WTC11 (cell line): ENCODE results near the gene GJA5. TPM values are rescaled to one million over a fixed set of nuclear protein-coding genes. Genes with fewer than 3 reads are reported as not detected.

Source experiments
- ATAC-seq: fragments of 200-7000 bp; cut with Tn5 transposase; 2 replicates; pipeline ENCODE4 v1.10.0; 2021; ENCODE audit warnings: mild to moderate bottlenecking, moderate library complexity
- CTCF ChIA-PET: fragments of 300-600 bp; sonication (Branson Sonifier 250); formaldehyde crosslinking; loops from one replicate; lab custom pipeline; 2021; ENCODE audit warnings: antibody characterized with exemption; lab: Charles Lee
- POLR2A ChIA-PET: fragments of 350-600 bp; sonication (Branson Sonifier 250); formaldehyde crosslinking; loops from one replicate; lab custom pipeline; 2021; ENCODE audit warnings: antibody characterized with exemption; lab: Charles Lee
- DNase-seq: peaks from one replicate; pipeline ENCODE4 v3.0.0; 2021; ENCODE audit warnings: low spot score
- H3K27ac Mint-ChIP-seq: 2 replicates; pipeline ENCODE4 v1.8.0; 2021; ENCODE audit warnings: mixed read lengths
- H3K27me3 Mint-ChIP-seq: 2 replicates; pipeline ENCODE4 v1.8.0; 2021; ENCODE audit warnings: low read depth, mild to moderate bottlenecking, moderate library complexity, mixed read lengths
- H3K36me3 Mint-ChIP-seq: 2 replicates; pipeline ENCODE4 v1.8.0; 2021; ENCODE audit warnings: mixed read lengths
- H3K4me1 Mint-ChIP-seq: 2 replicates; pipeline ENCODE4 v1.8.0; 2022; ENCODE audit warnings: mixed read lengths
- H3K4me3 Mint-ChIP-seq: 2 replicates; pipeline ENCODE4 v1.8.0; 2021; ENCODE audit warnings: mild to moderate bottlenecking, moderate library complexity, mixed read lengths
- H3K9me3 Mint-ChIP-seq: 2 replicates; pipeline ENCODE4 v1.8.0; 2021; ENCODE audit warnings: mixed read lengths
- FOXK1 ChIP-seq: sonication (generic); formaldehyde crosslinking; IDR thresholded peaks from 2 replicates; pipeline ENCODE4 v1.8.0; 2022; ENCODE audit warnings: mild to moderate bottlenecking, moderate library complexity, missing genetic modification reagents
- GTF2I ChIP-seq: fragments of 250-450 bp; sonication (Bioruptor Pico); conservative IDR thresholded peaks from 2 replicates; pipeline ENCODE4 v1.4.0; 2021; ENCODE audit warnings: mild to moderate bottlenecking
- HMGA2 ChIP-seq: fragments of 250-450 bp; sonication (Bioruptor Pico); IDR thresholded peaks from 2 replicates; pipeline ENCODE4 v1.4.0; 2021; ENCODE audit warnings: mild to moderate bottlenecking, moderate library complexity
- JUN ChIP-seq: sonication (generic); formaldehyde crosslinking; IDR thresholded peaks from 2 replicates; pipeline ENCODE4 v1.8.0; 2023; ENCODE audit warnings: mild to moderate bottlenecking, missing genetic modification reagents
- KAT7 ChIP-seq: sonication (generic); formaldehyde crosslinking; IDR thresholded peaks from 2 replicates; pipeline ENCODE4 v1.8.1; 2023; ENCODE audit warnings: missing genetic modification reagents, mild to moderate bottlenecking, borderline replicate concordance
- MXD4 ChIP-seq: fragments of 250-450 bp; sonication (Bioruptor Pico); IDR thresholded peaks from 2 replicates; pipeline ENCODE4 v1.8.0; 2021; ENCODE audit warnings: mild to moderate bottlenecking, moderate library complexity, borderline replicate concordance
- MYBL2 ChIP-seq: sonication (generic); formaldehyde crosslinking; IDR thresholded peaks from 2 replicates; pipeline ENCODE4 v1.8.1; 2023; ENCODE audit warnings: mild to moderate bottlenecking, moderate library complexity, missing genetic modification reagents
- NFYB ChIP-seq: sonication (generic); formaldehyde crosslinking; conservative IDR thresholded peaks from 2 replicates; pipeline ENCODE4 v1.8.0; 2022; ENCODE audit warnings: low read depth, missing genetic modification reagents
- NR3C1 ChIP-seq: sonication (generic); formaldehyde crosslinking; conservative IDR thresholded peaks from 2 replicates; pipeline ENCODE4 v1.8.1; 2023; ENCODE audit warnings: low read depth, mild to moderate bottlenecking, missing genetic modification reagents
- SMAD3 ChIP-seq: sonication (generic); formaldehyde crosslinking; IDR thresholded peaks from 2 replicates; pipeline ENCODE4 v1.8.0; 2022; ENCODE audit warnings: missing genetic modification reagents, mild to moderate bottlenecking, borderline replicate concordance
- SOX15 ChIP-seq: fragments of 250-450 bp; sonication (Bioruptor Pico); IDR thresholded peaks from 2 replicates; pipeline ENCODE4 v1.9.0; 2021; ENCODE audit warnings: mild to moderate bottlenecking
- TCF7 ChIP-seq: sonication (generic); formaldehyde crosslinking; IDR thresholded peaks from 2 replicates; pipeline ENCODE4 v1.8.0; 2022; ENCODE audit warnings: mild to moderate bottlenecking, low read depth, missing genetic modification reagents, moderate library complexity
- TEAD4 ChIP-seq: sonication (generic); formaldehyde crosslinking; IDR thresholded peaks from 2 replicates; pipeline ENCODE4 v1.8.0; 2022; ENCODE audit warnings: mild to moderate bottlenecking, missing genetic modification reagents
- ZNF232 ChIP-seq: sonication (generic); formaldehyde crosslinking; IDR thresholded peaks from 2 replicates; pipeline ENCODE4 v1.8.0; 2022; ENCODE audit warnings: mild to moderate bottlenecking, missing genetic modification reagents
- total RNA-seq: library from RNA; stranded (reverse); gene quantifications from 3 replicates; pipeline ENCODE4 v1.2.3, GENCODE V29; 2021
- TF ChIP-seq, protein P1 (sequence below): fragments of 250-450 bp; sonication (Bioruptor Pico); IDR thresholded peaks from 2 replicates; pipeline ENCODE4 v1.9.0; 2021; ENCODE audit warnings: mild to moderate bottlenecking, borderline replicate concordance
- TF ChIP-seq, protein P2 (sequence below): fragments of 250-450 bp; sonication (Bioruptor Pico); IDR thresholded peaks from 2 replicates; pipeline ENCODE4 v1.9.0; 2021; ENCODE audit warnings: mild to moderate bottlenecking
- TF ChIP-seq, protein P3 (sequence below): sonication (generic); formaldehyde crosslinking; IDR thresholded peaks from 2 replicates; pipeline ENCODE4 v1.8.0; 2022; ENCODE audit warnings: mild to moderate bottlenecking, missing genetic modification reagents
- TF ChIP-seq, protein P4 (sequence below): sonication (generic); formaldehyde crosslinking; IDR thresholded peaks from 2 replicates; pipeline ENCODE4 v1.8.1; 2022; ENCODE audit warnings: missing genetic modification reagents, borderline replicate concordance
- TF ChIP-seq, protein P5 (sequence below): sonication (generic); formaldehyde crosslinking; IDR thresholded peaks from 2 replicates; pipeline ENCODE4 v1.8.1; 2023; ENCODE audit warnings: mild to moderate bottlenecking, missing genetic modification reagents
- TF ChIP-seq, protein P6 (sequence below): sonication (generic); formaldehyde crosslinking; IDR thresholded peaks from 2 replicates; pipeline ENCODE4 v1.8.1; 2023; ENCODE audit warnings: mild to moderate bottlenecking, moderate library complexity, missing genetic modification reagents
- TF ChIP-seq, protein P7 (sequence below): sonication (generic); formaldehyde crosslinking; IDR thresholded peaks from 2 replicates; pipeline ENCODE4 v1.8.1; 2023; ENCODE audit warnings: mild to moderate bottlenecking, missing genetic modification reagents, moderate library complexity

Gene GJA5
- total RNA-seq, 1 experiment from 2014 or later, result 2.2 TPM

DNA sequence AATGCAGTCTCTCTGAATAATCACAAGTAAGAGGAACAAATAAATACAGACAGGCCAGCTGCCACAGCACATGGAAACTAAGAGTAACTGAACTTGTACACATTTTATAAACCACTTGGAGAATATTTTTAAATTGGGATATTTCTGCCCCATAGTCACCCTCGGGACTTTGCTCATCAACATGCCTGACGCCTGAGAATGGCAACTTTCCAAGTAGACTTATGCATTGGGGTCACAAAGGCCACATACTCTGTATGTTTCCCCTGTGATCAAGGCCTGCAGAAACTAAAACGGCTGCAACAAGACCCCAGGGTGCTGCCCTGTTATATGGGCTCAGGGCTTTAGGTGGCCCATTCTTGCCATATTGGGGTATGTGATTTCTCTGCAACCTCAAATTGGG is 38.3 kb upstream of the GJA5 start:
- ATAC-seq, result no peak
- Mint-ChIP-seq H3K36me3 (no peaks in the 10 kb centered on the region), H3K27me3 (no peaks in the 10 kb centered on the region), H3K4me3 (no peak overlapping the region), H3K27ac (no peak overlapping the region), H3K4me1 (peaks cover 1% of the 10 kb centered on the region; the same call in 1 of the 2 replicates), H3K9me3 (peaks cover 6% of the 10 kb centered on the region)
- no peak for DNase-seq
- TF ChIP-seq TEAD4 (CRISPR knock-in tag) (no peak), JUN (no peak), NFYB (CRISPR knock-in tag) (no peak), ZNF232 (CRISPR knock-in tag) (no peak), FOXK1 (CRISPR knock-in tag) (no peak), HMGA2 (no peak), MXD4 (no peak)
- TF ChIP-seq, protein P1, sequence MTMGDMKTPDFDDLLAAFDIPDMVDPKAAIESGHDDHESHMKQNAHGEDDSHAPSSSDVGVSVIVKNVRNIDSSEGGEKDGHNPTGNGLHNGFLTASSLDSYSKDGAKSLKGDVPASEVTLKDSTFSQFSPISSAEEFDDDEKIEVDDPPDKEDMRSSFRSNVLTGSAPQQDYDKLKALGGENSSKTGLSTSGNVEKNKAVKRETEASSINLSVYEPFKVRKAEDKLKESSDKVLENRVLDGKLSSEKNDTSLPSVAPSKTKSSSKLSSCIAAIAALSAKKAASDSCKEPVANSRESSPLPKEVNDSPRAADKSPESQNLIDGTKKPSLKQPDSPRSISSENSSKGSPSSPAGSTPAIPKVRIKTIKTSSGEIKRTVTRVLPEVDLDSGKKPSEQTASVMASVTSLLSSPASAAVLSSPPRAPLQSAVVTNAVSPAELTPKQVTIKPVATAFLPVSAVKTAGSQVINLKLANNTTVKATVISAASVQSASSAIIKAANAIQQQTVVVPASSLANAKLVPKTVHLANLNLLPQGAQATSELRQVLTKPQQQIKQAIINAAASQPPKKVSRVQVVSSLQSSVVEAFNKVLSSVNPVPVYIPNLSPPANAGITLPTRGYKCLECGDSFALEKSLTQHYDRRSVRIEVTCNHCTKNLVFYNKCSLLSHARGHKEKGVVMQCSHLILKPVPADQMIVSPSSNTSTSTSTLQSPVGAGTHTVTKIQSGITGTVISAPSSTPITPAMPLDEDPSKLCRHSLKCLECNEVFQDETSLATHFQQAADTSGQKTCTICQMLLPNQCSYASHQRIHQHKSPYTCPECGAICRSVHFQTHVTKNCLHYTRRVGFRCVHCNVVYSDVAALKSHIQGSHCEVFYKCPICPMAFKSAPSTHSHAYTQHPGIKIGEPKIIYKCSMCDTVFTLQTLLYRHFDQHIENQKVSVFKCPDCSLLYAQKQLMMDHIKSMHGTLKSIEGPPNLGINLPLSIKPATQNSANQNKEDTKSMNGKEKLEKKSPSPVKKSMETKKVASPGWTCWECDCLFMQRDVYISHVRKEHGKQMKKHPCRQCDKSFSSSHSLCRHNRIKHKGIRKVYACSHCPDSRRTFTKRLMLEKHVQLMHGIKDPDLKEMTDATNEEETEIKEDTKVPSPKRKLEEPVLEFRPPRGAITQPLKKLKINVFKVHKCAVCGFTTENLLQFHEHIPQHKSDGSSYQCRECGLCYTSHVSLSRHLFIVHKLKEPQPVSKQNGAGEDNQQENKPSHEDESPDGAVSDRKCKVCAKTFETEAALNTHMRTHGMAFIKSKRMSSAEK (CRISPR knock-in tag), result no peak
- TF ChIP-seq, protein P2, sequence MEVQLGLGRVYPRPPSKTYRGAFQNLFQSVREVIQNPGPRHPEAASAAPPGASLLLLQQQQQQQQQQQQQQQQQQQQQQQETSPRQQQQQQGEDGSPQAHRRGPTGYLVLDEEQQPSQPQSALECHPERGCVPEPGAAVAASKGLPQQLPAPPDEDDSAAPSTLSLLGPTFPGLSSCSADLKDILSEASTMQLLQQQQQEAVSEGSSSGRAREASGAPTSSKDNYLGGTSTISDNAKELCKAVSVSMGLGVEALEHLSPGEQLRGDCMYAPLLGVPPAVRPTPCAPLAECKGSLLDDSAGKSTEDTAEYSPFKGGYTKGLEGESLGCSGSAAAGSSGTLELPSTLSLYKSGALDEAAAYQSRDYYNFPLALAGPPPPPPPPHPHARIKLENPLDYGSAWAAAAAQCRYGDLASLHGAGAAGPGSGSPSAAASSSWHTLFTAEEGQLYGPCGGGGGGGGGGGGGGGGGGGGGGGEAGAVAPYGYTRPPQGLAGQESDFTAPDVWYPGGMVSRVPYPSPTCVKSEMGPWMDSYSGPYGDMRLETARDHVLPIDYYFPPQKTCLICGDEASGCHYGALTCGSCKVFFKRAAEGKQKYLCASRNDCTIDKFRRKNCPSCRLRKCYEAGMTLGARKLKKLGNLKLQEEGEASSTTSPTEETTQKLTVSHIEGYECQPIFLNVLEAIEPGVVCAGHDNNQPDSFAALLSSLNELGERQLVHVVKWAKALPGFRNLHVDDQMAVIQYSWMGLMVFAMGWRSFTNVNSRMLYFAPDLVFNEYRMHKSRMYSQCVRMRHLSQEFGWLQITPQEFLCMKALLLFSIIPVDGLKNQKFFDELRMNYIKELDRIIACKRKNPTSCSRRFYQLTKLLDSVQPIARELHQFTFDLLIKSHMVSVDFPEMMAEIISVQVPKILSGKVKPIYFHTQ (CRISPR knock-in tag), result no peak
- ChIA-PET POLR2A (no interaction called here), CTCF (no interaction called here)

DNA sequence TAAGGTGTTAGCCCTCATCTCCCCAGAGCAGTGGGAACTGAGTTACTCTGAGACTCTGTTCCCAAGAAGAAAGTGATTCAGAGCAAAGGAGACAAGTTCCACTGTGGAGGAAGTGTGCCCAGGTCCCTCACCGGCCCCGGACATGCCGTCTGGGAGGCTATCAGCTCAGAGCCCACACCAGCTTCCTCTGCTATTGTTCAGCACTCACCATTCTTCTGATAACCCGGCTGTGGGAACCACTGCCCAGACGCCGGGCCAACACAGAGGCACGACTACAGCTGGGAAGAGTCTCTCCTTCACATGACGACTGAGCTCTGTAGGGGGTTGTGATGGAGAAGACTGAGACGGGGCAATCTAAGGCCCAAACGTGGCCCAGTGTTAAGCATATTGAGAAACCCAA is 34.2 kb upstream of the GJA5 start:
- Mint-ChIP-seq H3K4me3 (no peak overlapping the region), H3K9me3 (peaks cover 4% of the 10 kb centered on the region; the same call in 1 of the 2 replicates), H3K27me3 (no peaks in the 10 kb centered on the region), H3K27ac (no peak overlapping the region), H3K4me1 (no peaks in the 10 kb centered on the region), H3K36me3 (no peaks in the 10 kb centered on the region)
- POLR2A ChIA-PET, result no interaction called here
- no peak for DNase-seq
- CTCF ChIA-PET, result interaction anchor here (1.3 kb wide), 1 partner anchor 98 kb away, joined by 4 read pairs; no protein-coding TSS in a partner anchor
- ATAC-seq, result no peak
- TF ChIP-seq, protein P3, sequence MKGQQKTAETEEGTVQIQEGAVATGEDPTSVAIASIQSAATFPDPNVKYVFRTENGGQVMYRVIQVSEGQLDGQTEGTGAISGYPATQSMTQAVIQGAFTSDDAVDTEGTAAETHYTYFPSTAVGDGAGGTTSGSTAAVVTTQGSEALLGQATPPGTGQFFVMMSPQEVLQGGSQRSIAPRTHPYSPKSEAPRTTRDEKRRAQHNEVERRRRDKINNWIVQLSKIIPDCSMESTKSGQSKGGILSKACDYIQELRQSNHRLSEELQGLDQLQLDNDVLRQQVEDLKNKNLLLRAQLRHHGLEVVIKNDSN (CRISPR knock-in tag), result no peak
- no peak for TF ChIP-seq KAT7 (CRISPR knock-in tag)
- TF ChIP-seq TCF7 (CRISPR knock-in tag), result no peak
- TF ChIP-seq, protein P4, sequence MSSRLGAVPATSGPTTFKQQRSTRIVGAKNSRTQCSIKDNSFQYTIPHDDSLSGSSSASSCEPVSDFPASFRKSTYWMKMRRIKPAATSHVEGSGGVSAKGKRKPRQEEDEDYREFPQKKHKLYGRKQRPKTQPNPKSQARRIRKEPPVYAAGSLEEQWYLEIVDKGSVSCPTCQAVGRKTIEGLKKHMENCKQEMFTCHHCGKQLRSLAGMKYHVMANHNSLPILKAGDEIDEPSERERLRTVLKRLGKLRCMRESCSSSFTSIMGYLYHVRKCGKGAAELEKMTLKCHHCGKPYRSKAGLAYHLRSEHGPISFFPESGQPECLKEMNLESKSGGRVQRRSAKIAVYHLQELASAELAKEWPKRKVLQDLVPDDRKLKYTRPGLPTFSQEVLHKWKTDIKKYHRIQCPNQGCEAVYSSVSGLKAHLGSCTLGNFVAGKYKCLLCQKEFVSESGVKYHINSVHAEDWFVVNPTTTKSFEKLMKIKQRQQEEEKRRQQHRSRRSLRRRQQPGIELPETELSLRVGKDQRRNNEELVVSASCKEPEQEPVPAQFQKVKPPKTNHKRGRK (CRISPR knock-in tag), result no peak
- TF ChIP-seq GTF2I (CRISPR knock-in tag), result no peak
- TF ChIP-seq FOXK1 (CRISPR knock-in tag), result no peak
- no peak for TF ChIP-seq SMAD3
- TF ChIP-seq, protein P5, sequence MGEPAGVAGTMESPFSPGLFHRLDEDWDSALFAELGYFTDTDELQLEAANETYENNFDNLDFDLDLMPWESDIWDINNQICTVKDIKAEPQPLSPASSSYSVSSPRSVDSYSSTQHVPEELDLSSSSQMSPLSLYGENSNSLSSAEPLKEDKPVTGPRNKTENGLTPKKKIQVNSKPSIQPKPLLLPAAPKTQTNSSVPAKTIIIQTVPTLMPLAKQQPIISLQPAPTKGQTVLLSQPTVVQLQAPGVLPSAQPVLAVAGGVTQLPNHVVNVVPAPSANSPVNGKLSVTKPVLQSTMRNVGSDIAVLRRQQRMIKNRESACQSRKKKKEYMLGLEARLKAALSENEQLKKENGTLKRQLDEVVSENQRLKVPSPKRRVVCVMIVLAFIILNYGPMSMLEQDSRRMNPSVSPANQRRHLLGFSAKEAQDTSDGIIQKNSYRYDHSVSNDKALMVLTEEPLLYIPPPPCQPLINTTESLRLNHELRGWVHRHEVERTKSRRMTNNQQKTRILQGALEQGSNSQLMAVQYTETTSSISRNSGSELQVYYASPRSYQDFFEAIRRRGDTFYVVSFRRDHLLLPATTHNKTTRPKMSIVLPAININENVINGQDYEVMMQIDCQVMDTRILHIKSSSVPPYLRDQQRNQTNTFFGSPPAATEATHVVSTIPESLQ (CRISPR knock-in tag), result no peak
- no peak for TF ChIP-seq SOX15 (CRISPR knock-in tag)
- TF ChIP-seq, protein P6, sequence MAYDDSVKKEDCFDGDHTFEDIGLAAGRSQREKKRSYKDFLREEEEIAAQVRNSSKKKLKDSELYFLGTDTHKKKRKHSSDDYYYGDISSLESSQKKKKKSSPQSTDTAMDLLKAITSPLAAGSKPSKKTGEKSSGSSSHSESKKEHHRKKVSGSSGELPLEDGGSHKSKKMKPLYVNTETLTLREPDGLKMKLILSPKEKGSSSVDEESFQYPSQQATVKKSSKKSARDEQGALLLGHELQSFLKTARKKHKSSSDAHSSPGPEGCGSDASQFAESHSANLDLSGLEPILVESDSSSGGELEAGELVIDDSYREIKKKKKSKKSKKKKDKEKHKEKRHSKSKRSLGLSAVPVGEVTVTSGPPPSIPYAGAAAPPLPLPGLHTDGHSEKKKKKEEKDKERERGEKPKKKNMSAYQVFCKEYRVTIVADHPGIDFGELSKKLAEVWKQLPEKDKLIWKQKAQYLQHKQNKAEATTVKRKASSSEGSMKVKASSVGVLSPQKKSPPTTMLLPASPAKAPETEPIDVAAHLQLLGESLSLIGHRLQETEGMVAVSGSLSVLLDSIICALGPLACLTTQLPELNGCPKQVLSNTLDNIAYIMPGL (CRISPR knock-in tag), result no peak
- TF ChIP-seq, protein P7, sequence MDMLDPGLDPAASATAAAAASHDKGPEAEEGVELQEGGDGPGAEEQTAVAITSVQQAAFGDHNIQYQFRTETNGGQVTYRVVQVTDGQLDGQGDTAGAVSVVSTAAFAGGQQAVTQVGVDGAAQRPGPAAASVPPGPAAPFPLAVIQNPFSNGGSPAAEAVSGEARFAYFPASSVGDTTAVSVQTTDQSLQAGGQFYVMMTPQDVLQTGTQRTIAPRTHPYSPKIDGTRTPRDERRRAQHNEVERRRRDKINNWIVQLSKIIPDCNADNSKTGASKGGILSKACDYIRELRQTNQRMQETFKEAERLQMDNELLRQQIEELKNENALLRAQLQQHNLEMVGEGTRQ (CRISPR knock-in tag), result no peak
- TF ChIP-seq MYBL2, result no peak
- TF ChIP-seq NR3C1 (CRISPR knock-in tag), result no peak
